Stimulated activated CD4-positive, alpha-beta T cell treated with anti-CD3 and anti-CD28 coated beads, Interleukin-12 subunit alpha, Interleukin-12 subunit beta, amount 100 ng/mL, for 48 hours (primary cell): Measurements from ENCODE around the gene EEF1A1.
"Not testable (repeated sequence)": the region's sequence is repeated elsewhere in the genome, so short reads cannot be mapped to it uniquely, and the experiment has no call there.

ENCODE experiments used
- DNase-seq, 3 donors: peaks; one replicate each; pipeline ENCODE4 v3.0.0-alpha.2; 2020; ENCODE audit warnings: low read depth in 2 of 3, low spot score in 1 of 3

EEF1A1 gene

GRCh38 chr6:73506246-73506645 is 14.6 kb downstream of the EEF1A1 start:
- no peak for DNase-seq

- DNase-seq: not testable (repeated sequence)
These were observed 15.1 kb downstream of the EEF1A1 start for GRCh38 chr6:73505705-73506104.

GRCh38 chr6:73505142-73505541 is 15.7 kb downstream of the EEF1A1 start:
- DNase-seq: no peak

GRCh38 chr6:73504160-73504559 is 16.7 kb downstream of the EEF1A1 start:
- DNase-seq: no peak

GRCh38 chr6:73503027-73503772 is 17.6 kb downstream of the EEF1A1 start:
- no peak for DNase-seq

- no peak for DNase-seq
These were observed 22.9 kb downstream of the EEF1A1 start for GRCh38 chr6:73497915-73498314.

GRCh38 chr6:73491377-73491776 is 29.5 kb downstream of the EEF1A1 start:
- no peak for DNase-seq

- no peak for DNase-seq
These were observed 33.4 kb downstream of the EEF1A1 start for GRCh38 chr6:73487473-73487872.

- DNase-seq: no peak
These were observed 36.4 kb downstream of the EEF1A1 start for GRCh38 chr6:73484438-73484837.

GRCh38 chr6:73481969-73482368 is 38.9 kb downstream of the EEF1A1 start:
- DNase-seq: no peak

- DNase-seq: no peak
These were observed 43.4 kb downstream of the EEF1A1 start for GRCh38 chr6:73477407-73477806.

GRCh38 chr6:73476723-73477122 is 44.1 kb downstream of the EEF1A1 start:
- no peak for DNase-seq

GRCh38 chr6:73471686-73472290 is 49.0 kb downstream of the EEF1A1 start:
- DNase-seq: no peak
